HUES6 (cell line): ENCODE data around the gene FAM50B.
"Not testable (repeated sequence)": the region's sequence is repeated elsewhere in the genome, so short reads cannot be mapped to it uniquely, and the experiment has no call there.

Source experiments
- H3K27ac ChIP-seq: 2 replicates; pipeline ENCODE4 v1.7.0; 2013; ENCODE audit warnings: low read depth, mild to moderate bottlenecking, low read length, inconsistent platforms
- H3K27me3 ChIP-seq: 2 replicates; pipeline ENCODE4 v1.6.1; 2013; ENCODE audit warnings: low read length; ENCODE audit not compliant: control insufficient read depth, insufficient read depth
- H3K36me3 ChIP-seq: 2 replicates; pipeline ENCODE4 v1.6.1; 2013; ENCODE audit warnings: low read length; ENCODE audit not compliant: control insufficient read depth, insufficient read depth
- H3K4me1 ChIP-seq: 2 replicates; pipeline ENCODE4 v1.6.1; 2013; ENCODE audit warnings: low read length; ENCODE audit not compliant: control insufficient read depth, insufficient read depth
- H3K4me3 ChIP-seq: 2 replicates; pipeline ENCODE4 v1.5.1; 2013; ENCODE audit warnings: low read depth, low read length
- H3K9ac ChIP-seq: one replicate; pipeline ENCODE4 v1.6.1; 2013; ENCODE audit warnings: mild to moderate bottlenecking, low read length
- H3K9me3 ChIP-seq: 2 replicates; pipeline ENCODE4 v1.6.1; 2013; ENCODE audit warnings: low read depth, low read length; ENCODE audit not compliant: control insufficient read depth, insufficient read depth

The FAM50B gene

GRCh38 chr6:3850451-3851203, 1.5 kb downstream of the FAM50B start:
- H3K4me3 ChIP-seq: no peak overlapping the region
- H3K9me3 ChIP-seq: no peaks in the 10 kb centered on the region
- 0 out of 2 replicates have a peak, but pooled peaks cover 4% of the 10 kb centered on the region for H3K4me1 ChIP-seq
- H3K9ac ChIP-seq: no peak overlapping the region
- H3K27me3 ChIP-seq: no peaks in the 10 kb centered on the region
- H3K27ac ChIP-seq: no peak overlapping the region
- no peaks in the 10 kb centered on the region for H3K36me3 ChIP-seq

GRCh38 chr6:3851839-3852238, 2.7 kb downstream of the FAM50B start:
- Histone ChIP-seq H3K9me3 (no peaks in the 10 kb centered on the region), H3K4me3 (no peak overlapping the region), H3K9ac (no peak overlapping the region), H3K36me3 (no peaks in the 10 kb centered on the region), H3K27ac (no peak overlapping the region), H3K4me1 (0 out of 2 replicates have a peak, but pooled peaks cover 4% of the 10 kb centered on the region), H3K27me3 (no peaks in the 10 kb centered on the region)

GRCh38 chr6:3852391-3852790, 3.2 kb downstream of the FAM50B start:
- Histone ChIP-seq H3K36me3 (no peaks in the 10 kb centered on the region), H3K9ac (no peak overlapping the region), H3K27me3 (no peaks in the 10 kb centered on the region)

GRCh38 chr6:3855866-3856265, 6.7 kb downstream of the FAM50B start:
- Histone ChIP-seq H3K36me3 (no peaks in the 10 kb centered on the region), H3K27me3 (no peaks in the 10 kb centered on the region), H3K9me3 (no peaks in the 10 kb centered on the region), H3K9ac (no peak overlapping the region), H3K27ac (no peak overlapping the region), H3K4me1 (no peaks in the 10 kb centered on the region), H3K4me3 (no peak overlapping the region)

More at GRCh38 chr6:3852391-3852790, 3.2 kb downstream of the FAM50B start:
- H3K27ac ChIP-seq: no peak overlapping the region
- no peaks in the 10 kb centered on the region for H3K9me3 ChIP-seq
- H3K4me3 ChIP-seq: no peak overlapping the region
- H3K4me1 ChIP-seq: 0 out of 2 replicates have a peak, but pooled peaks cover 4% of the 10 kb centered on the region

- peaks cover 5% of the 10 kb centered on the region; the same call in 1 of the 2 replicates for H3K4me1 ChIP-seq
- H3K9me3 ChIP-seq: no peaks in the 10 kb centered on the region
- H3K27me3 ChIP-seq: no peaks in the 10 kb centered on the region
- no peak overlapping the region for H3K9ac ChIP-seq
- no peak overlapping the region for H3K27ac ChIP-seq
- H3K4me3 ChIP-seq: no peak overlapping the region
- no peaks in the 10 kb centered on the region for H3K36me3 ChIP-seq
These were observed 7.4 kb downstream of the FAM50B start for GRCh38 chr6:3856576-3856975.

GRCh38 chr6:3857468-3858456, 8.6 kb downstream of the FAM50B start:
- no peak overlapping the region for H3K4me3 ChIP-seq
- no peaks in the 10 kb centered on the region for H3K9me3 ChIP-seq
- no peaks in the 10 kb centered on the region for H3K27me3 ChIP-seq
- no peak overlapping the region for H3K9ac ChIP-seq
- H3K36me3 ChIP-seq: no peaks in the 10 kb centered on the region
- no peak overlapping the region for H3K27ac ChIP-seq
- H3K4me1 ChIP-seq: peaks cover 13% of the 10 kb centered on the region

- H3K9me3 ChIP-seq: no peaks in the 10 kb centered on the region
- no peak overlapping the region for H3K27ac ChIP-seq
- no peak overlapping the region for H3K9ac ChIP-seq
- H3K36me3 ChIP-seq: no peaks in the 10 kb centered on the region
- H3K4me3 ChIP-seq: no peak overlapping the region
- no peaks in the 10 kb centered on the region for H3K27me3 ChIP-seq
- H3K4me1 ChIP-seq: peaks cover 13% of the 10 kb centered on the region
These were observed 10.8 kb downstream of the FAM50B start for GRCh38 chr6:3859878-3860552.

- no peaks in the 10 kb centered on the region for H3K36me3 ChIP-seq
- H3K27me3 ChIP-seq: no peaks in the 10 kb centered on the region
- H3K9me3 ChIP-seq: 0 out of 2 replicates have a peak, but pooled peaks cover 4% of the 10 kb centered on the region
- no peak overlapping the region for H3K27ac ChIP-seq
- H3K9ac ChIP-seq: no peak overlapping the region
- peaks cover 13% of the 10 kb centered on the region for H3K4me1 ChIP-seq
- H3K4me3 ChIP-seq: no peak overlapping the region
These were observed 12.3 kb downstream of the FAM50B start for GRCh38 chr6:3861424-3861823.

GRCh38 chr6:3862038-3862437, 12.9 kb downstream of the FAM50B start:
- Histone ChIP-seq H3K27me3 (no peaks in the 10 kb centered on the region), H3K4me3 (no peak overlapping the region), H3K4me1 (peaks cover 13% of the 10 kb centered on the region), H3K36me3 (no peaks in the 10 kb centered on the region), H3K9me3 (0 out of 2 replicates have a peak, but pooled peaks cover 4% of the 10 kb centered on the region), H3K27ac (no peak overlapping the region), H3K9ac (no peak overlapping the region)

GRCh38 chr6:3863322-3863721, 14.1 kb downstream of the FAM50B start:
- H3K27me3 ChIP-seq, H3K36me3 ChIP-seq, H3K9me3 ChIP-seq, H3K27ac ChIP-seq, H3K9ac ChIP-seq, H3K4me3 ChIP-seq: not testable (repeated sequence)
- H3K4me1 ChIP-seq: peaks cover 13% of the 10 kb centered on the region
